ENCODE data around the gene TNFSF8.

GRCh38 chr9:114869378-114869777, 61.0 kb downstream of the TNFSF8 start:
- TF ChIP-seq, protein P1, sequence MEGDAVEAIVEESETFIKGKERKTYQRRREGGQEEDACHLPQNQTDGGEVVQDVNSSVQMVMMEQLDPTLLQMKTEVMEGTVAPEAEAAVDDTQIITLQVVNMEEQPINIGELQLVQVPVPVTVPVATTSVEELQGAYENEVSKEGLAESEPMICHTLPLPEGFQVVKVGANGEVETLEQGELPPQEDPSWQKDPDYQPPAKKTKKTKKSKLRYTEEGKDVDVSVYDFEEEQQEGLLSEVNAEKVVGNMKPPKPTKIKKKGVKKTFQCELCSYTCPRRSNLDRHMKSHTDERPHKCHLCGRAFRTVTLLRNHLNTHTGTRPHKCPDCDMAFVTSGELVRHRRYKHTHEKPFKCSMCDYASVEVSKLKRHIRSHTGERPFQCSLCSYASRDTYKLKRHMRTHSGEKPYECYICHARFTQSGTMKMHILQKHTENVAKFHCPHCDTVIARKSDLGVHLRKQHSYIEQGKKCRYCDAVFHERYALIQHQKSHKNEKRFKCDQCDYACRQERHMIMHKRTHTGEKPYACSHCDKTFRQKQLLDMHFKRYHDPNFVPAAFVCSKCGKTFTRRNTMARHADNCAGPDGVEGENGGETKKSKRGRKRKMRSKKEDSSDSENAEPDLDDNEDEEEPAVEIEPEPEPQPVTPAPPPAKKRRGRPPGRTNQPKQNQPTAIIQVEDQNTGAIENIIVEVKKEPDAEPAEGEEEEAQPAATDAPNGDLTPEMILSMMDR (IDR thresholded peaks at IDR 0.05) = no peak
- no peak for TF ChIP-seq ZFX (IDR thresholded peaks at IDR 0.05; ENCODE audit: borderline replicate concordance)

Data from 22Rv1 (cell line).